ENCODE data around the gene ALS2CL.

The ALS2CL gene

DNA sequence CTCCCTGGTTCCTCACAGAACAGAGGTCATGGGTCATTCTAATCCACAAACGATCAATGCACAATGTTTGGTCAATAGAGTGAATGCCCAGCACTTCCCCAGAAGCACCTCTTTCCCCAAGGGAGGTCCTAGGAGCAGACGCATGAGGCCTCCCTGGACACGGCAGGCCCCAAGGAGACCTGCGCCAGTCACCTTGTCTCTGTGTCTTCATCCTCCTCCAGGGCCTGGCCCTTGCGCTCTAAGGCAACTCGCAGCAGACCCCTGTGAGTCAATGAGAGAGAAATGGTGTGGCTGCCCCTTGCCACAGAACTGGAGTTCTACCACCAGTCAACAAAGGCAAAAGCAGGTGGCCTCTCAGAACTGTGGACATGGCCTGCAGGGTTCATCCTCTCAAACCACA is 18.1 kb downstream of the ALS2CL start:
- DNase-seq, result peak; percentile 17

DNA sequence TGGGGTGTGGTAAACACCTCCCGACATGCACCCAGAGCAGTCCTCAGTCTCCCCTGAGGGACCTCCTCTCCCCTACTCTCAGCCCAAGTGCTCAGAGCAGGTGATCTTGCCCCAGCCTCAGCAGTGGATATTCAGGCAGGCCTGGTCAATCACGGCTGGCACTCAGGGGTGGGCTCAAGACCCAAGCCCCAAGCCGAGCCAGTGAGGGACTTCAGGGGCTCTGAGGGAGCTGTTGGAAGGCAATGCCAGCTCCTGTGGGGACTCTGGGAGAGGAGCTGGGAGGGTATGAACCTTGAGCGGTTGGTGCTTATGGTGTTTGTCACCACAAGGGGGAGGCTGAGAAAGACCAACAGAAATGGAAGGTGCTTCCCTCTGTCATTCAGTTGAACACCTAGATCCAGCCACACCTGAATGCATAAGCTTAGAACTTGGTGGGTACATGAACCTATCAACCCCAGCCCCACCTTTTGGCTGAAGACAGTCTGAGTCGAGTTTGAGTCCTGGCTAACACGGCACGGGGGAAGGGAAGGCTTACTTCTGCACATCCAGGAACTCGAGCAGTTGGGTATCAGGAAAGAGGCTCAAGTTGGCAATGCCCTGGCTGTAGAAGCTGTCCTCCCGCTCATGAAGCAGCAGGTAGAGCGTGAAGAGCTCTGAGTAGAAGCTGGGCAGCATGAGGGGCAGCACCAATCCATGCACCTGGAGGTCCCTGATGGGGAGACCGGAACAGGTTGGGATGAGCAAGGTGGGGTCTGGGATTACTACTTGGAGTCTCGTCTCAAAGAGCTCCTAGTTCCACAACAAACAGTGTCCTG is 19.2 kb downstream of the ALS2CL start:
- peak; percentile 22 for DNase-seq

DNA sequence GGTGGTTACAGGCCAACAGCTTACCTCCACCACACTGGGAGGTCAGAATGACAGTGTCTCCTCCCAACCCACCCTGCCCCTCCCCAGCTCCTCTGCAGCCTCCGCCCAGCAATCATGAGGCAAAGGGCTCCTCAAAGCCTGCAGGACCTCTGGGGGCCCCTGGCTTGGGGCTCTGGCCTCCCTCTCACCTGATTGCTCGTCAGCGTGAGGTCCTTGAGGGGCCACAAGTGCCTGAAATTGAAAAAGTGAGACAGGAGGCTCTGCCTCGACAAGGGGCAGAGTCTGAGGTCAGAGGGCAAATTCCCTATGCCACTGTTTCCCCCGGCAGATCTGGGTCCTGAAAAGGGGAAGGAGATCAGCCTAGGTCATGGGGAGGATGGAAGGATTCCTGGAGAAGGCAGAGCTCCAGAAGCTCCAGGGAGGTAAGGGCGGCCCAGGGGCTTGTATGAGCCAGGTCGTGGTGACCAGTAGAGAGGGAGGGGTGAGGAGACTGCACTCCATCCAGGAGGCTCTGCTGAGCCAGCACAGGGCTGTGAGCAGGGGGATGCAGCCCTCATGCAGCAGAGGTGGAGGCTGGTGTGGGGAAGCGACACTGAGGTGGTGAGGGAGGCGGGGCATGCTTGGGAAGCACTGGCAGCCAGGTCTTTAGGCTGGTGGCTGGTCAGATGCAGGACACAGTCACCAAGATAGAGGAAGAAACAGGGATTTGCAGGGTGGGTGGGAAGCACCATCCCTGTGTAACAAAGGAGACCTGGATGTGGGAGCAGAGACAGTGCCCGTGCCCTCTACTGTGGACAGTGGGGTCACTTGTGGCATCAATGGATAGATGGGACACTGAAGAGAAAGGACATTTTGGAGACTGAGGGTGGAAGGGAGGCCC is 20.1 kb downstream of the ALS2CL start:
- peak; percentile 19 for DNase-seq

DNA sequence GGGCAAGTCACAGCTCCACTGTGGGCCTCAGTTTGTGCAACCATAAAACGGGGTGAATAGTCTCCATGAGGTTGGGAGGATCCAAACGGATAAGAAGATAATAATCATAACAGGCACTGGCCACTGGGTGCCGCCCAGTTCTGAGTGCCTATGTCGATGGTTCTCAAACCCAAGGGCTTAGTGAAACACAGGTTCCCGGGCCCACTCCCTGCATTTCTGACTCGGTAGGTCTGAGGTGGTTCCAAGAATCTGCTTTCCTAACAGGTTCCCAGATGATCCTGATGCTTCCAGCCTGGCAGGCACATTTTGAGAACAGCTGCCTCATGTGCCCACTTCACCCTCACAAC is 21.2 kb downstream of the ALS2CL start:
- DNase-seq, result peak; percentile 8

DNA sequence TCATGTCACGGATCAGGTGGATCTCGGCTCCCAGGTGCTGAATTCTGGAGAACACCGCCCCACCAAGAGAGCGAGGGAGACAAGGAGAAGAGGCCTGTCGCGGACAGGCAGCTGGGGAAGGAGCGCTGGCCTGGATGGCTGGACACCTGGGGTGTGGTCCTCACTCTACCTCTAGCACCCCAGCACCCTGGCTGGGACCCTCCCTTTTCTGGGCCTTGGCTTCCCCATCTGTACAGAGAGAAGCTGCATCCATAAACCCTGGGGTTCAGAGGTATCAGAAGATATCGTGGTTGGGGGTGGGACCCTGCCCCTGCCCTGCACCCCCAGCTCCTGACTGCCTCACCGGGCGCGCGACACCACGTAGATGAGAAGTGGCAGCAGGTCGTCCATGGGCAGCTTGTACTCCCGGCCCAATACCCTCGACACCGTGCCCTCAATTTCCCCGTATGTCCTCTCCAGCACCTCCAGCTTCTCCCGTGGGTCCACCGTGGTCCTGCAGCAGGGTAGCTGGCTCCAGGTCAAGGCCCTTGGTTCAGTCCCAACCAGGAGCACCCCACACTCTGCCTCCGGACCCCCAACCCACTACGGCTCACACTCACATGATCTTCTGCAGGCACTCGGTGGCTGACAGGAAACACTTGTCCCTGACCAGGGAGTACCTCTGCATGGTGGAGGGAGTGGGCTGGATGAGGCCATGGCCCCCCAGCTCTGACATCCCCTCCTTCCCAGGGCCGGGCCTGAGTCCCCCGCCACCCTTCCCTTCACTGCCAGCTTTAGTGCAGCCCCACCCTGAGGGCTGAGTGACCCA is 21.7 kb downstream of the ALS2CL start:
- DNase-seq, result peak; percentile 23

DNA sequence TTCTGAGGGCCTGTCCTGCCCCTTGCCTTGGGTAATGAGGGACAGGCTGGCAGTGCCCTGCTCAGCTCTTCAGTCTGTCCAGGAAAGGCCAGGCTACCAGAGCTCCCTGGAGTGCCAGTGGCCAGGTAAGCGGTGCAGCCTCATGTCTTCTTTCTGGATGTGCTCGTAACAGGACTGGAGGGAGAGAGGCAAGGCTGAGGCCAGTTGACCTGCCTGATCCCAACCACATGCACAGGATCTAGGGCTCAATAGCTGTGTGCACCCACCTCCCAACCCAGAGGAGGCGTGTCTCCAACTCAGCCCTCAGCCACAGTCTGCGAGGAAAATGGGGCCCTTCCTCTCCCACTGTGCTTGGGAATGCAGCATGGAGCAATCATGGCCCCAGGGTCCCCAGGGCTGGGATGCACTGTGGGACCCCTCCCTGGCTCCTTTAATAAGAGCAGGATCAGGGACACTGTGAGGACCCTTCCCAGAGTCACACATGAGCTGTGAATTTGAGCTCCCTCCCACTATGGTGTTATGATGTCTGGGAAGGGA is 22.5 kb downstream of the ALS2CL start:
- peak; percentile 23 for DNase-seq

DNA sequence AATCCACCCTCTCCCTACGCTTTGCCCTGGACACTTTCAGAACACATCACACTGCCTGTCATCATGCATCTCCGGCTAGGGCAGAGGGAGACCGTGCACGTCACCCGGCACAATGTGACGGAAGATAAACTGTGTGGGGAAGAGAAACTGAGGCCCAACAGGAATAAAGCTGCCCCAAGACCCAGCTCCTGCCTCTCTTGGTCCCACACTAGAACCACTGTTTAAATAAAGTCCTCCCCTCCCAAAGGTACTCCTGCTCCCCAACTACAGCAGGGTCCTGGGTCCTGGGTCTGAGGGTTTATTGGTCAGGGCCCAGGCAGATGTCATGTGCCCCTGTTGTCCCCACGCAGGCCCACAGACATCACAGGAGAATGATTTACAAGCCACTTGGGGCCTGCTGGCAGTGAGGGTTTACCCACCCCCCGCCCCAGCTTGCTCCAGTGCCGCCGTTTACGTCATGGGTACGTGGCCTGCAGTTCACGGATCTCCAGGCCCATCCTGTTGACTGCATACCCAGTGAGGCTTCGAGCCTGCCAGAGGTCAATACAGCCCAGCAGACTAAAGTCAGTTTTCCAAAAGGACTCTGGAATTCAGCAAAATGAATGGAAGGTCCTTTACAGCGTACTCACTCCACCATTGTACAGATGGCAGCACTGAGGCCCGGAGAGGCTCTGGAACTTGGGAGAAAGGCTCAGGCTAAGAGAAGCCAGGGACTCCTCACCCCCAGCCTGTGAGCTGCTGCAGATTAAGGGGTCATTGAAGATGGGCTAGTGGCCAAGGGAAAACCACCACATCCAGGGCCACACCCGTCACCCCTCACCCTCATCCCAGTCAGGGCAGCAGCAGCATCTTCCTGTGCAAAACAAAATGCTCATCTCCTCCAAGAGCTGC is 23.2 kb downstream of the ALS2CL start:
- DNase-seq, result peak; percentile 16

DNA sequence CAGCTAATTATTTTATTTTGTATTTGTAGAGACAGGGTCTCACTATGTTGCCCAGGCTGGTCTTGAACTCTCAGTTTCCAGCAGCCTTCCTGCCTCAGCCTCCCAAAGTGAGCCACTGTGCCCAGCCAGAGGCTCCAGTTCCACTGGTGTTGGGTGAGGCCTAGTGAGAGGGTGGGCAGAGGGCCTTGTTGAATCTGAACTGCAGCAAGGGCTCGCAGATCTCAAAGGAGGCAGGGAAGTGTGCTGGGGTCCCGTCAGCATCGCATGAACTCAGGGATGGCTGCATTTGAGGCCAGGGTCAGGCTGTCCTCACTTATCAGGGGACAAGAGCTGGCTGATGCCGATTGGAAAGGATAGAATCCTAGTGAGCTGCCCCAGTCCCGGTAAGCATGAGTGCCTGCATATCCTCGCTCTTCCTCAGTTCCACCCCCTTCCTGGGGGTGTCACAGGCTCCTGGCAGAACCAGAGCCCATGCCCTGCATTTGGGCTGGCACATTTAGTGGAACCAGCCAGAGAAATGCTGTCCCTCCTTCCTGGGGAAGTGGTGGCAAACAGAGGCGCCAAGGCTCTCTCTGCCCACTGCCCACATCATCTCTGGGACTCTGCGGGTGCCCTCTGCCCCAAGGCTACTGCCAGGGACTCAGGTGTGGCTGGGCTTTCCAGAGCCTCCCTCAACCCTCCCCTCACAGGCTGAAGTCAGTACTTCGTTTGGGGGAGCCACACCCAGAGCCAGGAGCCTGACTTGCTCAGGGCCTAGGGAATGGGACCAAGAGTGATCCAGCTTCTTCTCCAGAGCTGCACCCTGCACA is 24.1 kb downstream of the ALS2CL start:
- peak; percentile 15 for DNase-seq

DNA sequence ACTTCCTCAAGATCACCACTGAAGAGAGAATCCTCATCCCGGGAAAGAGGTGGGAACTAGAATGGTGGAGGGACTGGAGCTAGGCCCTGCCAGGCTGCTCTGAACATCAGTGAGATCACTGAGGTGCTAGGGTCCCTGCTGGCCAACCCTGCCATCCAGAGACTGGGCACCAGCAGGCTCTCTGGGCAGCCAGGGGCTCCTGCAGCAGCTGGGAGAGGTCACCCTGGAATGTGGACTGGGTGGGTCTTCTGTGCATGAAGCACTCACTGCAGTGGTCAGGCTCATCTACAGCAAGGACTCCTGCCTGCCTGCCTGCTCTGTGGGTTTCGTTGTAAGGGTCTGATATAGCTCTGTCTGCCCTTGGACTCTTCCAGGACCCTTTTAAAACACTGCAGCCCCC is 24.9 kb downstream of the ALS2CL start:
- DNase-seq, result no peak

DNA sequence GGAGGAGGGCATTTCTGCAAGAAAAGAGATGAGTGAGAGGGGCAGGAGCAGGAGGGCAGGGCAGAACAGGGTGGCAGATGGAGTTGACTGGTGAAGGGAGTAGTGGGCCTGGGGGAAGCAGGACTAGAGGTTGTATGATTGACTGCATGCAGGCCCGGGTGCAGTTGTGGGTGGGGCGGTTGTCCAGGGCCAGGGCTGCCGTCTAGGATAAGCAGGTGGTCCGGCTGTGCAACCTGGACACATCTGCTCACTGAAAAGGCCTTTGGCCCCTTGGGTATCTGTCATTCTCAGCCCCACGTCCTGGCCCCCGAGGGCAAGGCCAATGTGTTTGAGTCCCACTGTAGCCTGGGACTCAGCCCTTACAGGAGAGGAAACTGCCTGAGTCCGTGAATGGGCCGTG is 25.4 kb downstream of the ALS2CL start:
- DNase-seq, result no peak

DNA sequence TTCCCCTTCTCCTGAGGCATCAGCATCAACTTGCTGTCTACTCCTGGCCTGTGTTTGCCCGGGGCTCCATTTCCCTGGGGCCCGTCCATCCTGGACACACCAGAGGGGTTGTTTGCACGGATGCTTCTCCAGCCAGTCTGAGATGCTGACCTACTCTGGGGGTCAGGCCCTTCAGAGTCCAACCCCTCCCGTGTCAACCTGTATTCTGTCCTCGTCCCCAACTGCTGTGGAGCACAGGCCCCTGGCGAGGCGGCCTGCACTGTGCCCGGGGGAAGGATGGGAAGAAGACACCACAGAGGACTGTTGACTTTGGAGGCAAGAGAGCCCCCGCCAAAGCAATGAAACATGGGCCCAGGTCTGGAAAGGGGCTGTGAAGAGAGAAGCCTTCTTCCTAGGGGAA is 25.8 kb downstream of the ALS2CL start:
- peak; percentile 16 for DNase-seq

DNA sequence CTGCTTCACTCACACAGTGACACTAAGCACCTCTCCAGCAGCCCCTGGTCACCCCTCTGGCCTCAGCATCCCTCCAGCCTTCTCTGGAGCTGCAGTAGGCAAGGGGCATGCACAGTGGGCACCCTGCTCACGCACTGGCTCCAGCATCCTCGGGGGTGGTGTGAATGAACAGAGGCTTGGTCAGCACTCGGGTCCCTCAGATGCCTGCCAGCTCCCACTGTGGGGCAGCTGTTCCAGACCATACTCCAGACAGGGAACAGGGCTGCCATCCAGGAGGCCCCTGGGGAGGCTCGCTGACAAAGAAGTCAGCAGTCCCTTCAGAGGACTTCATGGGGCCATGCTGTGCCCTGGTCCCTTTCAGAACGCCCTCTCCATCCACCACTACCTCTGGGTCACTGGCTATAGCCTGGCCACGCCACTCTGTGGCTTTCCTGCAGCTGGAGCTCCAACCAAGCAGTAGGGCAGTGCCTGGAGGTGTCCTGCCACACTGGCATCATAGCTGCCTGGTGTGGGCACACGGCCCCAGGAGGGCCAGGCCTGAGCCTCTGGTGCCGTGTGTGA is 26.3 kb downstream of the ALS2CL start:
- peak; percentile 20 for DNase-seq

DNA sequence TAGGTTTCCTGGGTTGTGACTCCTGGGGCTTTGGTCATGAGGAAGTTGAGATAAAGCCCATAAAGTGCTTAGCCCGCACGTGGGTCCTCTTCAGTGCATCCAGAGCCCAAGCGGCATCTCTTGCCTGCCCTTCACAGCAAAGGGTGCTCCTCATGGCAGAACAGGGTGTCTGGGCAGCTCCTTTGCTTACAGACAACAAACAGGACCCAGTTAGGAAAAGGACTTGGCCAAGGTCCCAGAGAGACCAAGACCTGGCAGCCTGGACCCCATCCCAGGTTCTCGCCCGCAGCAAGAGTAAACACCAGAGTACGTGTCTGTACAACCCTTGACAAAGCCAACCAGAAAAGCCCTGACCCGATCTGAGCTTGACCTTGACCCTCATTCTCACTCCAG is 27.0 kb downstream of the ALS2CL start:
- peak; percentile 18 for DNase-seq

DNA sequence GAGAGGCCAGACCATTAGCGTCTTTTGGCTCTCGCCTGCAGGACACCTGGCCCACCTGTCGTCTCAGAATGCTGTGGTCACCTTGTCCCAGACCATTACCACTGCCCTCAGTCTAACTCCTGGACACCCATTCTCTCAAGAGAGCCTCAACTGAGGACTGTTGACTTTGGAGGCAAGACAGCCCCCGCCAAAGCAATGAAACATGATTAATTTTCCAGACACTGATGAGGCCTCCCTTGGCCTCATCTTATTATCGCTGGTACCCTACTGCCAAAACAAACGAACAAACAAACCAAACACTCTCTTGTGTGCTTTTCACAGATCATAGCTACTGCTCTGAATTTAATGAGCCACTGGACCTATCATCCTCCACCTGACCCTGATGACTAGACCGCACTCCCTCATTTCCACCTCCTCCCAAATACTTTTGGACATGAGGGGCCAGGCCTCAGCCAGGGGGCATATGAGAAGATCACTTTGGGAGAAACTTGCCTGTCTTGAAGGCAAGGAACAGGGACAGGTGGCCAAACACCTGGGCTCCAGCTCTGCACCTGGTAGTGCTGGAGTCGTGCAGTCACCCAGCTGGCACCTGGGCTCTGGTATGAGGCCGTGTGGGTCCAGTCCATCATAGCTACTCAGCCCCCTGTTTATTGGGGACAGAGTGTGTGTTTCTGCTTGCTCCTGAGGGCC is 27.6 kb downstream of the ALS2CL start:
- peak; percentile 20 for DNase-seq

DNA sequence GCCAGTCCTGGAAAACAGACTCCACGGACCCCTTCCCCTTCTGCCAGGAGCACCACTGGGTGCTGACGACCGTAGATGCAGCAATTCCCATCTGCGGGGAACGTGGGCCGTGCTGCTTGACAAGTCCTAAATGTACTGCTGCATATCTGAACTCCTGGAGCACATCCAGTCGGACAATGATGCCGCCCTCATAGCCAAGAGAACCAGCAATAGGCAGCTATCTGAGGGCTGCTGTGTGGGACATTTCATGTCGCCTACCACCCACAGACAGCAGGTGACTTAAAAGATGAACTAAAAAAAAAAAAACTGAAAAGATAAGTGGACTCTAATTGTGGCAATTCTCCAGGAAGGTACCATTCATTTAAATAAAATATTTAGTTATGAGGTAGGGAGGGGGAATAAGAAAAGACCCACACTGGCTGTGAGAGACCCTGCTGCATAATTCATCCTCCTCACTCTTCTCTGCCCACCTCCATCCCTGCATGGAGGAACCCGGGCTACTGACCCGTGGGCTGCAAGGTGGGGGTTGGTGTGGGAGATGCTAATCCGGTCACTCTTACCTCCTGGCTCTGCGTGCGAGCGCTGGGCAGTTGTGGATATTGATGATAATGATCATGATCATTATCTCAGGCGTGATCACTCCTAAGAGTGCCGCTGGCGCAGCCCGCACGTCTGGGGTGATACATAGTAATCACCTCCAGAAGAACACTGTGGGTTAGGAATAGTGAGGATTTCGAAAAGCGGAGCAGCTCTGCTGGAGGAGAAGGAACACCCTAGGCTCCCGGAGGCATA is 28.3 kb downstream of the ALS2CL start:
- no peak for DNase-seq

DNA sequence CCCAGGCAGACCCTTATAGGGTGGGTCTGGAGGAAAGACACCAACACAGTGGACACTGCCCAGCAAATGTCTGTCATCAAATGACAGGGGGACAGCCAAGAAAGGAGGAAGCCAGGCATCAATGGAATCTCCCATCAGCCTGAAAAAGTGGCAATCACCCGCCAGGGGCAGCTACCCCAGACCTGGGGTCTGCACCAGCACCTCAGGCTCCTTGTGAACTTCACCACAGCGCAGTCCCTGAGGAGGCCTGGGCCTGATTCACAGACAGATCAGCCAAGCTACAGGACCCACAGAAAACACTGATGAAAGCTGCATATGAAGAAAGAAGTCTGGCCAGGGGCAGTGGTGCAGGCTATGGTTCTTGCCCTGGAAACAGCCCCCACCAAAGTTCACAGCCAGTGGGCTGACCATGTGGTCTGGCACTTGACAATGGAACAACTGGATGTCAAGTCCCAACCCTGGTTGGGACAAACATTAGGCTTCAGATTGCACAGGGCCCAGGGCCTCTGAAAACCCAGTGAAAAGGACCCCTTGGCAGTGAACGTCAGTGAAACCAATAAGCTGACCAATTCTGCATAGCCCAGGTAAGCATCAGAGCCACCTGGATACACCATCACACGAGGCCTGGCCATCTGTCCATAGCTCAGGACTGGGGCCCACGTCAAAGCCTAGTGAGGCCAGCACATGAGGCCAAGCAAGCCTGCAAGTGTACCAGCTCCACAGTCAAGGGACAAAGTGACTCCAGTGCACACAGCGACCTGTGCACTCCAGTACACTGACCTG is 29.1 kb downstream of the ALS2CL start:
- peak; percentile 16 for DNase-seq

DNA sequence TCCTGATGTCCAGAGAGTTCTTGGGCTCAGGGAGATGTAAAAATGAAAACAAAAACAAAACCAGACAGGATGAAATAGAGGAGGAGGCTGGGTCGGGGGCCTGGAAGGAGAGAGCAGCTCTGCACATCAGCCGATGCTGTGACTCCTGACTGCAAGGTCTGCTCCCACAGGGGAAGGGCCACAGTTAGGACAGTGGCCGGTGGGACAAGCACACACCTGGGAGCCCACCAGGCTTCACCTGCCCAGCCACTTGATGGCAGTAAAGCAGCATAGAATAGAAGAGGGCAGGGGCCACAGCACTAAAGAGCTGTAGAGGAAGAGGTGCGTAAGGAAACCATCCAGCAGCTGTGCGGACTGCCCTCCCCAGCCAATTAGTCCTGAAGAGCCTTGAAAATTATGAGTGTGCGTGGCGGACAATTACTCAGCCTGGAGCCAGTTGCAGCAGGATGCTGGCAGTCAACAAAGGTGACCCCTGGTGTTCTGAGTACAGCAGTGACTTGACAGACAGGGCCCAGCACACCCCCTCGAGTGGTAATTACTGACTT is 29.8 kb downstream of the ALS2CL start:
- DNase-seq, result peak; percentile 36

Data from left hindlimb (tissue), 1 donor.